GM19438 (cell line): ENCODE results near the gene DICER1.
"Not testable (repeated sequence)": the region's sequence is repeated elsewhere in the genome, so short reads cannot be mapped to it uniquely, and the experiment has no call there.

Experiments used
- ATAC-seq: cut with Tn5 transposase; IDR thresholded peaks from one replicate; pipeline ENCODE4 v1.9.1; 2021; ENCODE audit warnings: low read depth; ENCODE audit not compliant: unreplicated experiment

DICER1 gene

DNA sequence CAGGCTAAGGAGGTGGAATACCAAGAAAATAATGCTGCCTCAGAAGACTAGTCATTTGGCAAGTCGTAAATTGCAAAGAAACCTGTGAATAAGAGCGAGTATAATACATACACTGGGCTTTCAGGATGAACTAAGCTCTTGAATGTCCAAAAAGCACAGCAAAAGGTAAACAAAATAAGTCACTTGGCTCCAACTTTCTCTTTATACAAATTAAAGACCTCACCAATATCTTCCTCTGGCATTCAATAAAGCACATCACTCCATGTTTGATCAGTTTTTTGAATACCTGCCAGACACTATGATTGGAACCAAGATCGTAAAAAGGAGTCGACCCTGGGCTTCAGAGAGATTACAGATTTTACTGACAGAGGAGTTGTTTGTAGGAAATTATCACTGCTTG lies 3.5 kb downstream of the DICER1 start:
- no peak for ATAC-seq

- ATAC-seq: no peak
These were observed 5.8 kb downstream of the DICER1 start for GRCh38 chr14:95151561-95151960.

DNA sequence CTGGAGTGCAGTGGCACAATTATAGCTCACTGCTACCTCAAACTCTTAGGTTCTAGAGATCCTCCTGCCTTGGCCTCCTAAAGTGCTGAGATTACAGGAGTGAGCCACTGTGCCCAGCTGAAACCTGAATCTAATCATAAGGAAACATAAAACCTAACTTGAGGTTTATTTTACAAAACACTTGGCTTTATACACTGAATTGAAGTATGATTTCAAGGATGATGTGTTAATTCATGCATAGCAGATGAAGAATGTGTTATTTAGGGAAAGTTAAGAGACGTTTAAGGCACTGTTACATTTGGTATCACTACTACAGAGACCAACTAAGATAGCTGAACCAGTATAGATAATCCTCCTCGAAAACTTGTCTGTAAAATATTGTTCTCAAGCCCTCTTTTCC lies 6.4 kb downstream of the DICER1 start:
- ATAC-seq: no peak

GRCh38 chr14:95149441-95149840 lies 7.9 kb downstream of the DICER1 start:
- no peak for ATAC-seq

- no peak for ATAC-seq
These were observed 9.7 kb downstream of the DICER1 start for GRCh38 chr14:95147597-95147996.

DNA sequence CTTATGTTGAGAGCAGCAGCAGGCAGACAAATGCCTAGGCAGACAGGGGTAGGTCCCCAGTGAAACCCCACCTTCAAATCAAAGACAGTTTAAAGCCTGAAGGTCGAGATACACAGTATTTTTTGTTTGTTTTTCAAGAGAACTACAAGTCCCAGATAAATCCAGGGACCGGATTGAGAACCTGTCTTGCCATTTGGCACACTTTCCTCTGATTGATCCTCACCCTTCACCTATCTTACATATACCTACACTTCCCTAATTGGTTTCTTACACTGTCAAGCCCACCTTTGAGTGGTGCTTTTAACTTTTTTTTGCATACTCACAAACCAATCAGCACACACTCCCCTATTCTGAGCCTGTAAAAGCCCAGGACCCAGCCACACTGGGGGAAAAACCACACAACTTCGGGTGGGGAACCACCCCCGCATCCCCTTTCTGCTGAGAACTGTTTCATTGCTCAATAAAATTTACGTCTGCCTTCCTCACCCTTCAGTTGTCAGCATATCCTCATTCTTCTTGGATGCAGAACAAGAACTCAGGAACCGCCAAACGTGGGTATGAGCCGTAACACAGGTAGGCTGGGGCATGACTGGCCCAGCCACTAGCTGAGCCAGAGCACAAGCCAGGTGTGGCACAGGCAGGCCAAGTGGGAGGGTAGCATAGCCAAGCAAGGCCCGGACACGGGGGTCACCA lies 11.1 kb downstream of the DICER1 start:
- no peak for ATAC-seq

GRCh38 chr14:95144849-95145248 lies 12.5 kb downstream of the DICER1 start:
- no peak for ATAC-seq

DNA sequence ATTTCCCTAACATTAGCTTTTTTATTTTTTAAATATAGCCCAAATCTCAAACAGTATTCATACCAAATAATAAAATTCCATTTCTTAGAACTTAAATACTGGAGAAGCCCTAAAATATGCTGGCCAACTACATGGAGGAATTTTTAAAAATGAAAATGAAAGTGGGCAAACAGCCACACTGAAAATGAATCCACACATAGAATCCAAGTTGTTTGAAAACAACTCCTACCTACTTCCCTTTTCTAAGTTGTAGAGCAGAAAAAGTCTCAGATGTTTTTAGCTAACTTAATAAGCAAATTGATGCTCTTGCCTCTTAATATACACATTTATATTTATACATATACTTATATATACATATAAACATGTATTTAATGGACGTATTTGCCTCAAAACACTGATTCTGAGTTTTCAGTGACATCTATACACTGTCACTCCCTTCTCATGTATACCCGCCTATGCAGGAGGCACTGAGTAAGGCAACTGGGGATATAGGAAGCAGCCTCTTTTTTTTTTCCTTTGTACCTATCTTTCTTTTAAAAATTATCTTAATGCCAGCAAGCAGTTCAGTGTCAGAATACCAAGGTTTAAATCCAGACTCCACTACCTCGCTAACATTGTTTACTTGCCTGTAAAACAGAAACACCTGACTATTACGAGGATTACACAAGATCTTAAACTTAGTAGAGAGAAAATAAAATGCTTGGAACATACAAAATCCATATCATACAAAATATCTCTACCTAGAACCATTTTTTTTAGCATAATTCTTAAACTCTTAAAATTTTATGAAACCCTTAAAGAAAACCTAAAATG lies 13.3 kb downstream of the DICER1 start:
- no peak for ATAC-seq

- no peak for ATAC-seq
These were observed 15.1 kb downstream of the DICER1 start for GRCh38 chr14:95142208-95142607.

GRCh38 chr14:95141684-95142083 lies 15.6 kb downstream of the DICER1 start:
- ATAC-seq: no peak

GRCh38 chr14:95140060-95140858 lies 17.1 kb downstream of the DICER1 start:
- no peak for ATAC-seq

DNA sequence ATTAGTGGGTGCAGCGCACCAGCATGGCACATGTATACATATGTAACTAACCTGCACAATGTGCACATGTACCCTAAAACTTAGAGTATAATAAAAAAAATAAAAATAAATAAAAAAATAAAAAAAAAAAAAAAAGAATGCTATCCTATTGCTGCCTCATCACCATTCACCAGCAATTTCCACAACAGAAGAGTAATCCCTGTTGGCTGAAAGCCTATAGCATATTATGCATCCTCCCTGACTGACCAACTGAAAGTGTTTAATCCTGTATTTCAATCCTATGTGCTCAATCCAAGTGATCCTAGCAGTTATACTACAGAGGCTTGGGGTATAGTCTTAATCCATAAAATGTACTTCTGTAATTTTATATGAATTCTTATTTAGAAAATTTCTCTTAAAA lies 18.5 kb downstream of the DICER1 start:
- ATAC-seq: no peak

DNA sequence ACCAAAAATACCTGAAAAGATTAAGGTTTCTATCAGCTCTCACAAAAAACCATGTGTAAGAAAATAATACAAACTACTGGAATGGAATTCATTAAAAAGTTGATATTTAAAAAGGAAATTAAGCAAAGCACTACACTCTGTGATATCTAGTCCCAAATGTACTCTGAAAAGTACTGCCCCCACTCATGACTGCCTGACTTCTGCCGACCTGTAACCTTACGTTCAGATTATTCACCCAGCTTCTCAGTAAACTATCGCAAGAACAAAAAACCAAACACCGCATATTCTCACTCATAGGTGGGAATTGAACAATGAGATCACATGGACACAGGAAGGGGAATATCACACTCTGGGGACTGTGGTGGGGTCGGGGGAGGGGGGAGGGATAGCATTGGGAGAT lies 18.9 kb downstream of the DICER1 start:
- not testable (repeated sequence) for ATAC-seq

GRCh38 chr14:95137804-95138167 lies 19.5 kb downstream of the DICER1 start:
- ATAC-seq: no peak

DNA sequence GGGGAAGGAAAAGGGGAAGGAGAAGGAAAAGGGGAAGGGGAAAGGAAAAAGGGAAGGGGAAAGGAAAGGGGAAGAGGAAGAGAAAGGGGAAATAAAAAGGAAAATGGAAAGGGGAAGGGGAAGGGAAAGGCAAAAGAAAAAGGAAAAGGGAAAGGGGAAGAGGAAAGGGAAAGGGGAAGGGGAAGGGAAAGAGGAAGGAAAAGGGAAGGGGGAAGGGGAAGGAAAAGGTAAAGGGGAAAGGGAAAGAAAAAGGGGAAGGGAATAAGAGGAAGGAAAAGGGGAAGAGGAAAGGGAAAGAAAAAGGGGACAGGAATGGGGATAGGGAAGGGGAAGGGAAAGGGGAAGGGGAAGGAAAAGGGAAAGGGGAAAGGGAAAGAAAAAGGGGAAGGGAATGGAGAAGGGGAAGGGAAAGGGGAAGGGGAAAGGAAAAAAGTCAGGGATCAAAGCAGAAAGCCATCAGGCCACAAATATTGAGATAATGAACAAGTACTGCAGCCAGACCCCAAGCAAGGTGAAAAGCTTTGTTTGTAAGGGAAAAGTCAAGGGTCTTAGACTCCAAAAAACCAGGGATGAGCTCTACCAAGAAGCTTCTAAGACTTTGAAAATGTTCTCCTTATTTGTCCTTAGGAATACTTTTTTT lies 20.0 kb downstream of the DICER1 start:
- no peak for ATAC-seq

- no peak for ATAC-seq
These were observed 20.7 kb downstream of the DICER1 start for GRCh38 chr14:95136631-95137030.

GRCh38 chr14:95134304-95134933 lies 22.9 kb downstream of the DICER1 start:
- no peak for ATAC-seq

DNA sequence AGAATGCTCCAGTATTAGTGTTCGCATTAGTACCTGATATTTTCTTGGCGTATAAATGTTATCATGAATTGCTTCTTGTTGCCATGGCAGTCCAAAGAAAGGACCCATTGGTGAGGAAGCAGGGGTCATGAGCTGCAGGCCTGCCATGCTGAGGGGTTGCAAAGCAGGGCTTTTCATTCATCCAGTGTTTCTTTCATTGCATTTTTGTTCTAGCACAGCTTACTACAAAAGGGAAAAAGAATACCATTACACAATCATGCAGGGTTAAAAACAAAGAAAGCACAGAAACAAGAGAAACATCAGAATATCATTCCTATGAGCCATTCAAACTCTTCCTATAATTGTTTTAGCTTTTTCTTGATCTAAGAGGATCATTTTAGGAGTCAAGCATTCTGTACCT lies 24.0 kb downstream of the DICER1 start:
- no peak for ATAC-seq

GRCh38 chr14:95132760-95133159 lies 24.6 kb downstream of the DICER1 start:
- no peak for ATAC-seq

DNA sequence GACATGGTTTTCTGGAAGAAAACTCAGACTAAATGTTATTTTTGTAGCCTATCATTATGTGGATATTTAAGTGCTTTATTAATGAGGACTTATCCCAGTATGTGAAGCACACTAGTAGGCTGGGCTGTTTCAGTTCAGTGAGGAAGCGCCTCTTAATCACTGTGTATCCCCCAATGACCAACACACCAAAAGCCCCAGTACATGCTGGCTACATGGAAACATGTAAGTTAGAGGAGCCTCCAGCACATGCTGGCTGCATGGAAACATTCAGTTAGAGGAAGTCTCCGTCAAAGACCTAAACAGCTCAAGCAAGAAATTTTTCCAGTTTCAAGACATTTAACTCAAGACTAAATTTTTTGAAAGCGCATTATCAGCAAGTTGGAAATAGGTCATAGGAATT lies 26.8 kb downstream of the DICER1 start:
- no peak for ATAC-seq
